Uterus (tissue), 4 donors: Measurements from ENCODE around the gene S100A2. TPM values are rescaled to one million over a fixed set of nuclear protein-coding genes. Genes with fewer than 3 reads are reported as not detected.
A peak's percentile ranks its signal among the peaks of the same experiment; 100 is the strongest.

Experiments
- DNase-seq, 2 donors: peaks; one replicate each; pipeline ENCODE4 v3.0.0-alpha.2; 2019 to 2020
- H3K27ac ChIP-seq, 2 donors: fragments of 200-600 bp; sonication (generic); 1 replicate in 1 of 2; 2 replicates in 1 of 2; pipeline ENCODE4 v1.5.1; 2016 to 2018
- H3K27me3 ChIP-seq, 2 donors: fragments of 200-600 bp; sonication (generic); one replicate each; pipeline ENCODE4 v1.5.1; 2018 to 2019; ENCODE audit warnings: control low read depth in 1 of 2
- H3K36me3 ChIP-seq, 2 donors: fragments of 200-600 bp; sonication (generic); one replicate each; pipeline ENCODE4 v1.5.1; 2019; ENCODE audit warnings: control low read depth in 1 of 2
- H3K4me1 ChIP-seq, 2 donors: fragments of 200-600 bp; sonication (generic); one replicate each; pipeline ENCODE4 v1.5.1; 2018 to 2019; ENCODE audit warnings: control low read depth in 1 of 2
- H3K4me3 ChIP-seq, 2 donors: fragments of 200-600 bp; sonication (generic); 1 replicate in 1 of 2; 2 replicates in 1 of 2; pipeline ENCODE4 v1.5.1; 2018 to 2019; ENCODE audit warnings: mild to moderate bottlenecking in 1 of 2
- H3K9me3 ChIP-seq, 2 donors: fragments of 200-600 bp; sonication (generic); one replicate each; pipeline ENCODE4 v1.5.1; 2019; ENCODE audit warnings: control low read depth in 1 of 2
- CTCF ChIP-seq, 4 experiments: fragments of 200-600 bp in 2 of 4; fragments of 450-650 bp in 2 of 4; sonication (generic) in 2 of 4; IDR thresholded peaks; one replicate each; pipeline ENCODE4 v1.5.1; 2016 to 2019; ENCODE audit warnings: antibody characterized with exemption in 4 of 4, mild to moderate bottlenecking in 2 of 4, moderate library complexity in 1 of 4
- POLR2A ChIP-seq, 2 donors: fragments of 450-650 bp; IDR thresholded peaks; one replicate each; pipeline ENCODE4 v1.6.1; 2016; ENCODE audit warnings: antibody characterized with exemption in 2 of 2, mild to moderate bottlenecking in 1 of 2, moderate library complexity in 1 of 2
- intact Hi-C: fragments of 100-400 bp; cut with DNase I; formaldehyde crosslinking; loops from one replicate; pipeline ENCODE4 v1.15.1; 2023; ENCODE audit warnings: low total_unique reads
- total RNA-seq, 4 donors: library from RNA; depleted of rRNA in 3 of 4; stranded (reverse); fragments of >200 nt in 3 of 4; gene quantifications; one replicate each; pipeline versions ENCODE4 v1.1.0 to v1.2.4, GENCODE V29; 2014 to 2023
- donor health status: DM: yes; HTN: yes; CAD: no.

Gene S100A2
- total RNA-seq, 4 donors from 2014 or later: 2.1 to 2.7 TPM; not detected in 2

DNA sequence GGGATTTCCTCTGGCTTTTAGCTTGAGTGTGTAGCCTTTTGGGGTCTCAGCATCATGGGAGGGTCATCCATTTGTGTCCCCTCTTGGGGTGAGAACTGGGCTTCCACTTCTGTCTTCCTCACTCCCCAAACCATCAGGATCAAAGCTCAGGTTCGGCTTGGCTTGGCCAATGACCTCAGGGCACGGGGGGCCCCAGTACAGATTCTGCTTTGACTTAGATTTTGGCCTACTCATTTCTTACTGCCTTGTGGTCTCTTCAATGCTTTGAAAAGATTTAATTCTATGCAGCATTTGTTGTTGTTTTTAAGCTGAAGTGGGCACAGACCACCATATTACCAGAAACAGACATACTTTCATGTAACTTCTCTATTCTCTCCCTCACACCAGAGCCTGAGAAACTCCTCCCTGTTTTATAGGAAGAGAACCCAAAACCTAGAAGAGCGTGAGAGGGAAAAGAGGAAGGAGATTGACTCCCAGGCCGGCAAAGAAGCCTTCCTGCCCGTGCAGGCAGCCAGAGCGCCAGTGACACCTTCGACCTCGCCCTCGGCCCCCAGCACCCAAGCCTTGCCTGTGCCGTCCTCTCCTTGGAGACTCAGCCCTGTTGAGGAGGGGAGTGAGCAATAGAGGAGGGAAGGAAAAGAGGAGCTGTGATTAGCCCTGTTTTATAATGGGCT is 14.7 kb downstream of the S100A2 start:
- DNase-seq: peak in 1 of 2 donors; percentile 12
- peaks cover 0 to 25% of the 10 kb centered on the region in 2 donors for H3K4me1 ChIP-seq
- no peaks in the 10 kb centered on the region for H3K9me3 ChIP-seq
- TF ChIP-seq POLR2A (IDR thresholded peaks at IDR 0.05): no peak
- no peak for TF ChIP-seq CTCF (IDR thresholded peaks at IDR 0.05)
- H3K36me3 ChIP-seq: no peaks in the 10 kb centered on the region
- no peak overlapping the region for H3K27ac ChIP-seq
- intact Hi-C loops: no loop called here
- H3K27me3 ChIP-seq: no peaks in the 10 kb centered on the region
- no peak overlapping the region for H3K4me3 ChIP-seq

DNA sequence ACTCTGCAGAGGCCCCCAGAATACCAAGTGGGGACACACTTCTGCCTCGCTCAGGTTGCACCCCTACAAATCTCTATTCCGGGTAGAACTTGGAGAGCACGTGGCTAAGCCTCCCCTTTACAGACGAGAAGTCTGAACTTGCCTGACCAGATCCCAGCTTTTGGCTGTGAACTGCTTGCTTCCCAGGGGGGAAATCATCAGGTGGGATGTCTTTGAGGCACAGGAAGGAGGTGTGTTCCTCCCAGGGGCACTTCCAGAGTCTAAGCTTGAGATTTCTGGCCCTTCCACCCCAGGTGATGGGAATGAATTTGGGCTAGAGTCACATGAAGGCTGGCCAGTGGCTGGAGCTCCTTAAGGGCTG is 15.3 kb downstream of the S100A2 start:
- H3K9me3 ChIP-seq: no peaks in the 10 kb centered on the region
- peaks cover 5 to 28% of the 10 kb centered on the region in 2 donors for H3K4me1 ChIP-seq
- H3K4me3 ChIP-seq: no peak overlapping the region
- TF ChIP-seq POLR2A (IDR thresholded peaks at IDR 0.05) (no peak), CTCF (IDR thresholded peaks at IDR 0.05) (no peak)
- no peaks in the 10 kb centered on the region for H3K27me3 ChIP-seq
- H3K27ac ChIP-seq: peak overlapping the region; percentile 53 to 94
- no peaks in the 10 kb centered on the region for H3K36me3 ChIP-seq
- intact Hi-C loops: no loop called here
- DNase-seq: no peak

DNA sequence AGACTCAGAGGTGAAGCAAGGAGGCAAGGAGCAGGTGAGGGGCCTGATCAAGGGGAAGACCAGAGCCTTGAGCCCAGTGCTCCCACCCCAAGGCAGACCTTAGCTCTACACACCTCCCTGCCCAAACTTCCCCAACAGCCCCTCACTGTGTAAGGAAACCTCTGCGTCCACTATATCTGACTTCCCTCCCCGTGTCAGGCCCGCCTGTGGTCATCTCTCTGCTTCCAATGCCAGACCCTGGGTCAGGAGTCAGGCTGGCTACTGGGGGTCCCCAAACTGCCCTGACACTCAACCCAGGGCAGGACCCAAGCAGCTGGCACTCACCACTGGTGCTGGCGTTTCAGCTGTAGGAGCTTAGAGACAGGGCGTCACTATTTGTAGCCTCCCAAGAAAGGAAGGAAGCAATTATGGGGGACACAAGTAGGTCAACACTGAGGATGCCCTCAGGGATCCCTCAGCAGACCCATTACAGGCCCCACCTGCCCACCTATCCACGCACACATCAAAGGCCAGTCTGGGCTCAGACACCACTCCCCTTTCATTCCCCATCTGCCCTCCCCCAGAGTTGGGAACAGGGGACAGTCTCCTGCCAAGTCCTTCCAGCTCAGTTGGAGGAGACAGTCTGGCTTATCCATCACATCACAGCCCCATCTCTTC is 15.8 kb downstream of the S100A2 start:
- DNase-seq: peak in 1 of 2 donors; percentile 18
- no peaks in the 10 kb centered on the region for H3K36me3 ChIP-seq

DNA sequence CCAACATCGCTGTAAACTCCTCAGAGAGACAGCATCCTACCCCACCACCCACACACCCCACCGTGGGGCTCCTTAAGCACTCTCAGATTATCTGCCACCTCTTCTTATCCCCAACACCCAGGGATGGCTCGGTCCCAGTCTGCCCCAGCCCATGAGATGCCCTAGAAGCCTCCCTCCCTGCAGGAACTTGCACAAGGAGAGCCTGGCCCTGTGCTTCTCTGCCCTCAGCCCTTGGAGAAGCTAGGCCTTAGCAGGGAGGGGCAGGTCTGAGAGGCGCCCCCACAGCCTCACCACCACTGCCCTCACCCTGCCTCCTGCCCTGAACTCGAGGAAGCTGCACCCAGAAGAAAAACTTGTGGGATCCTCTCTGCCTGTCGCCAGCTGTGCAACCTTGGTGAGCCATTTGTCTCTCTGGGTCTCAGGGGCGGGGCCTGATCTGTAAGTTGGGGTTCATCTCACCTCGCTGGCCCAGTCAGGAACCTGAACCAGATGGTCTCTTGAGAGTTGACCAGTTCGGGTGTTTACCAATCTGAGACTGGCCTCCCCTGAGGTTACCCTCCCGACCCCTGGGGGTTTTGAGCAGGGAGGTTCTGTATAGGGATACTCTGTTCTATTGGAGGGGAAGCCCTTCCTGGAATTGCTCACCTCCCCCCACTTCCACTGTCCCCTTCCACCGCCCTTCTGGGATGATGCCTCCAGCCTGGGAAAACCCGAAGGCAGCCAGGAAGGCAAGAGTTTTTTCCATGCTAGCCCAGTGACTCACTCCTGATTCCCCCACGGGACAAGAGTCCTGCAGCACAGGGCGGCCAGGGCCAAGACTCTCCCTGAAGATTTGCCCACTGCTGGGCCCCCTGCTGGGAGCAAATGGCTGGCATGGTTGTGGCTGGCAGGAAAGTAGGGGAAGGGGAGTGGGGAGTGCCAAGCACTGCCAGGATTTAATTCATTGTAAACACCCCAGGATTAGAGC is 16.6 kb downstream of the S100A2 start, which contains the start of gene S100A3:
Gene S100A3, minus strand, starts transcription at position 537 of the 967 bp plus-strand sequence. CDS start 773 bp downstream, outside the sequence.
- intact Hi-C loops: no loop called here
- H3K4me1 ChIP-seq: peaks cover 7 to 31% of the 10 kb centered on the region in 2 donors
- no peaks in the 10 kb centered on the region for H3K9me3 ChIP-seq
- peak; percentile 81 to 82 for DNase-seq
- no peak within 1 kb of the TSS for H3K4me3 ChIP-seq
- peak within 1 kb of the TSS; percentile 53 to 94 for H3K27ac ChIP-seq
- no peaks in the 10 kb centered on the region for H3K36me3 ChIP-seq
- TF ChIP-seq CTCF (IDR thresholded peaks at IDR 0.05): peak in 2 of 4 experiments; percentile 10 to 11
- no peak for TF ChIP-seq POLR2A (IDR thresholded peaks at IDR 0.05)
- H3K27me3 ChIP-seq: no peaks in the 10 kb centered on the region

More for the DNA sequence above, 15.8 kb downstream of the S100A2 start:
- peaks cover 5 to 31% of the 10 kb centered on the region in 2 donors for H3K4me1 ChIP-seq
- no peak overlapping the region for H3K4me3 ChIP-seq
- intact Hi-C loops: no loop called here
- H3K9me3 ChIP-seq: no peaks in the 10 kb centered on the region
- TF ChIP-seq CTCF (IDR thresholded peaks at IDR 0.05) (no peak), POLR2A (IDR thresholded peaks at IDR 0.05) (no peak)
- no peaks in the 10 kb centered on the region for H3K27me3 ChIP-seq
- peak overlapping the region; percentile 53 to 94 for H3K27ac ChIP-seq
